BLaER1 treated with 17β-estradiol and CSF1 and Interleukin-3, amounts not matched to agents 10 nM and 100 nM (cell line): ENCODE data around the gene HSP90AA1.
A peak's percentile ranks its signal among the peaks of the same experiment; 100 is the strongest.
"Not testable (repeated sequence)": the region's sequence is repeated elsewhere in the genome, so short reads cannot be mapped to it uniquely, and the experiment has no call there.

Source experiments
- H3K27ac ChIP-seq, 11 experiments: shearing (Covaris generic); formaldehyde crosslinking; 2 replicates each; pipeline ENCODE4 v1.8.1; 2022
- H3K27me3 ChIP-seq, 11 experiments: shearing (Covaris generic); formaldehyde crosslinking; 2 replicates each; pipeline ENCODE4 v1.8.1; 2022
- H3K36me3 ChIP-seq, 11 experiments: shearing (Covaris generic); formaldehyde crosslinking; 2 replicates each; pipeline ENCODE4 v1.8.1; 2022
- H3K4me1 ChIP-seq, 10 experiments: shearing (Covaris generic); formaldehyde crosslinking; 2 replicates each; pipeline ENCODE4 v1.8.1; 2022
- H3K4me2 ChIP-seq, 11 experiments: shearing (Covaris generic); formaldehyde crosslinking; 2 replicates each; pipeline ENCODE4 v1.8.1; 2022
- H3K4me3 ChIP-seq, 10 experiments: shearing (Covaris generic); formaldehyde crosslinking; 2 replicates each; pipeline ENCODE4 v1.8.1; 2022
- H3K9ac ChIP-seq, 11 experiments: shearing (Covaris generic); formaldehyde crosslinking; 2 replicates each; pipeline ENCODE4 v1.8.1; 2022
- H3K9me3 ChIP-seq, 11 experiments: shearing (Covaris generic); formaldehyde crosslinking; replicated peaks in 1 of 11; 2 replicates each; pipeline ENCODE4 v1.8.1; 2022
- H4K20me1 ChIP-seq, 11 experiments: shearing (Covaris generic); formaldehyde crosslinking; 2 replicates each; pipeline ENCODE4 v1.8.1; 2022
- Cebpa-rat ChIP-seq, 11 experiments: shearing (Covaris generic); IDR thresholded peaks; 2 replicates each; pipeline ENCODE4 v1.8.1; 2022

The HSP90AA1 gene

GRCh38 chr14:102080183-102081080 is 6.4 kb downstream of the HSP90AA1 start:
- no peak overlapping the region for H3K27ac ChIP-seq
- H3K4me2 ChIP-seq = peak overlapping the region in 8 of 11 experiments; percentile 88 to 99 (median 96); a peak in 12 of 22 replicates
- peak overlapping the region in 2 of 10 experiments; percentile 95 to 96; a peak in 2 of 20 replicates for H3K4me3 ChIP-seq
- peak overlapping the region in 1 of 11 experiments; percentile 16; a peak in 6 of 22 replicates for H3K9ac ChIP-seq
- TF ChIP-seq Cebpa-rat (IDR thresholded peaks at IDR 0.05) = no peak
- H4K20me1 ChIP-seq = peaks cover 62 to 90% (median 87%) of the 10 kb centered on the region in 11 experiments
- H3K4me1 ChIP-seq = peaks cover 39 to 89% (median 67%) of the 10 kb centered on the region in 10 experiments
- peaks cover 0 to 2% (median 0%) of the 10 kb centered on the region in 11 experiments; a peak in 1 of 22 replicates for H3K9me3 ChIP-seq
- H3K36me3 ChIP-seq = peaks cover 71 to 96% (median 92%) of the 10 kb centered on the region in 11 experiments
- no peaks in the 10 kb centered on the region for H3K27me3 ChIP-seq

GRCh38 chr14:102079700-102079979 is 7.2 kb downstream of the HSP90AA1 start:
- H3K9ac ChIP-seq = no peak overlapping the region
- peak overlapping the region in 3 of 11 experiments; percentile 11 to 97 (median 13); a peak in 2 of 22 replicates for H3K4me2 ChIP-seq
- TF ChIP-seq Cebpa-rat (IDR thresholded peaks at IDR 0.05) = no peak
- H3K36me3 ChIP-seq = peaks cover 64 to 95% (median 89%) of the 10 kb centered on the region in 11 experiments
- H3K4me3 ChIP-seq = 0 out of 20 replicates have a peak overlapping the region, but pooled peaks of 1 of the 10 experiments have one; percentile 95
- no peaks in the 10 kb centered on the region; a peak in 1 of 22 replicates for H3K9me3 ChIP-seq
- no peaks in the 10 kb centered on the region for H3K27me3 ChIP-seq
- H4K20me1 ChIP-seq = peaks cover 54 to 89% (median 81%) of the 10 kb centered on the region in 11 experiments
- H3K4me1 ChIP-seq = peaks cover 35 to 81% (median 59%) of the 10 kb centered on the region in 10 experiments
- H3K27ac ChIP-seq = no peak overlapping the region

GRCh38 chr14:102078831-102079699 is 7.8 kb downstream of the HSP90AA1 start:
- Histone ChIP-seq H3K4me1 (peaks cover 29 to 76% (median 53%) of the 10 kb centered on the region in 10 experiments), H3K9ac (no peak overlapping the region), H4K20me1 (peaks cover 48 to 87% (median 75%) of the 10 kb centered on the region in 11 experiments), H3K27me3 (no peaks in the 10 kb centered on the region), H3K27ac (no peak overlapping the region), H3K36me3 (peaks cover 58 to 95% (median 88%) of the 10 kb centered on the region in 11 experiments), H3K9me3 (no peaks in the 10 kb centered on the region; a peak in 1 of 22 replicates), H3K4me3 (0 out of 20 replicates have a peak overlapping the region, but pooled peaks of 1 of the 10 experiments have one; percentile 95), H3K4me2 (peak overlapping the region in 2 of 11 experiments; percentile 11 to 97; a peak in 2 of 22 replicates)
- TF ChIP-seq Cebpa-rat (IDR thresholded peaks at IDR 0.05) = no peak

GRCh38 chr14:102078361-102078791 is 8.5 kb downstream of the HSP90AA1 start:
- H3K4me1 ChIP-seq = peaks cover 22 to 69% (median 46%) of the 10 kb centered on the region in 10 experiments
- not testable (repeated sequence) for H3K9ac ChIP-seq, H3K27me3 ChIP-seq, H3K4me3 ChIP-seq, H3K27ac ChIP-seq, H3K9me3 ChIP-seq
- H4K20me1 ChIP-seq = peaks cover 41 to 80% (median 68%) of the 10 kb centered on the region in 11 experiments; a peak in 21 of 22 replicates
- H3K4me2 ChIP-seq = 0 out of 22 replicates have a peak overlapping the region, but pooled peaks of 1 of the 11 experiments have one; percentile 5
- peaks cover 51 to 95% (median 81%) of the 10 kb centered on the region in 11 experiments for H3K36me3 ChIP-seq

- TF ChIP-seq Cebpa-rat (IDR thresholded peaks at IDR 0.05) = no peak
- H3K4me3 ChIP-seq = no peak overlapping the region
- H3K27me3 ChIP-seq = no peaks in the 10 kb centered on the region
- peaks cover 12 to 61% (median 37%) of the 10 kb centered on the region in 10 experiments for H3K4me1 ChIP-seq
- peaks cover 31 to 70% (median 58%) of the 10 kb centered on the region in 11 experiments; a peak in 21 of 22 replicates for H4K20me1 ChIP-seq
- 0 out of 22 replicates have a peak overlapping the region, but pooled peaks of 1 of the 11 experiments have one; percentile 6 for H3K9ac ChIP-seq
- H3K9me3 ChIP-seq = no peaks in the 10 kb centered on the region
- H3K4me2 ChIP-seq = peak overlapping the region in 5 of 11 experiments; percentile 10 to 63 (median 50); a peak in 8 of 22 replicates
- H3K27ac ChIP-seq = peak overlapping the region in 9 of 11 experiments; percentile 8 to 59 (median 22); a peak in 13 of 22 replicates
- H3K36me3 ChIP-seq = peaks cover 41 to 85% (median 70%) of the 10 kb centered on the region in 11 experiments
Observed at GRCh38 chr14:102077382-102077709, 9.5 kb downstream of the HSP90AA1 start.

GRCh38 chr14:102075155-102075554 is 11.7 kb downstream of the HSP90AA1 start:
- no peak overlapping the region for H3K27ac ChIP-seq
- no peaks in the 10 kb centered on the region for H3K9me3 ChIP-seq

GRCh38 chr14:102074415-102074964 is 12.4 kb downstream of the HSP90AA1 start:
- no peaks in the 10 kb centered on the region for H3K27me3 ChIP-seq
- H3K27ac ChIP-seq = no peak overlapping the region
- H3K4me2 ChIP-seq = no peak overlapping the region
- TF ChIP-seq Cebpa-rat (IDR thresholded peaks at IDR 0.05) = no peak
- H3K9me3 ChIP-seq = no peaks in the 10 kb centered on the region; a peak in 1 of 22 replicates
- peaks cover 12 to 56% (median 42%) of the 10 kb centered on the region in 11 experiments for H3K36me3 ChIP-seq
- no peak overlapping the region for H3K9ac ChIP-seq
- no peak overlapping the region for H3K4me3 ChIP-seq
- peaks cover 10 to 47% (median 29%) of the 10 kb centered on the region in 10 experiments; a peak in 18 of 20 replicates for H3K4me1 ChIP-seq
- H4K20me1 ChIP-seq = peaks cover 2 to 41% (median 29%) of the 10 kb centered on the region in 11 experiments; a peak in 21 of 22 replicates

More at GRCh38 chr14:102075155-102075554, 11.7 kb downstream of the HSP90AA1 start:
- peaks cover 9 to 48% (median 36%) of the 10 kb centered on the region in 11 experiments; a peak in 21 of 22 replicates for H4K20me1 ChIP-seq
- no peak overlapping the region for H3K4me2 ChIP-seq
- H3K4me3 ChIP-seq = no peak overlapping the region
- H3K9ac ChIP-seq = no peak overlapping the region
- H3K4me1 ChIP-seq = peaks cover 10 to 54% (median 29%) of the 10 kb centered on the region in 10 experiments; a peak in 18 of 20 replicates
- TF ChIP-seq Cebpa-rat (IDR thresholded peaks at IDR 0.05) = no peak
- H3K36me3 ChIP-seq = peaks cover 19 to 63% (median 48%) of the 10 kb centered on the region in 11 experiments
- H3K27me3 ChIP-seq = no peaks in the 10 kb centered on the region
